IMR-90 (cell line): ENCODE measurements around the gene IL21R. TPM values are rescaled to one million over a fixed set of nuclear protein-coding genes. Genes with fewer than 3 reads are reported as not detected.

Experiments used
- ATAC-seq: fragments of 200-7000 bp; cut with Tn5 transposase; 2 replicates; pipeline ENCODE4 v1.9.1; 2020; ENCODE audit warnings: low read depth, mild to moderate bottlenecking, moderate library complexity
- BruUV-seq: library from RNA; stranded (reverse); fragments of 400-500 nt; replicated peaks from 2 replicates; lab custom pipeline; 2021; lab: Mats Ljungman, UMichigan
- CTCF ChIA-PET: fragments of 300-600 bp; formaldehyde crosslinking; extraction: SDS; loops from one replicate; lab custom pipeline; 2021; ENCODE audit warnings: antibody characterized with exemption; lab: Yijun Ruan, JAX
- POLR2A ChIA-PET: fragments of 300-600 bp; sonication (Branson Sonifier 250); formaldehyde crosslinking; loops from one replicate; lab custom pipeline; 2022; ENCODE audit warnings: antibody characterized with exemption; ENCODE audit not compliant: unreplicated experiment; lab: Charles Lee
- DNase-seq: peaks from one replicate; pipeline ENCODE4 v3.0.0; 2013
- H2AFZ ChIP-seq: replicated peaks from 2 replicates; pipeline ENCODE3; 2013; ENCODE audit warnings: low read length, mild to moderate bottlenecking; ENCODE audit not compliant: poor library complexity
- H2AK5ac ChIP-seq: 2 replicates; pipeline ENCODE4 v1.6.1; 2013; ENCODE audit warnings: low read depth, low read length, inconsistent platforms
- H2AK9ac ChIP-seq: replicated peaks from 2 replicates; pipeline ENCODE3; 2013; ENCODE audit warnings: mild to moderate bottlenecking, low read depth, low read length, moderate library complexity; ENCODE audit not compliant: poor library complexity
- H2BK120ac ChIP-seq: 2 replicates; pipeline ENCODE4 v1.6.1; 2013; ENCODE audit warnings: low read depth, low read length, inconsistent platforms
- H2BK15ac ChIP-seq: 3 replicates; pipeline ENCODE4 v1.6.1; 2013; ENCODE audit warnings: low read depth, low read length, inconsistent platforms
- H2BK20ac ChIP-seq: 2 replicates; pipeline ENCODE4 v1.6.1; 2013; ENCODE audit warnings: low read depth, mild to moderate bottlenecking, inconsistent platforms, low read length, moderate library complexity
- H2BK5ac ChIP-seq: 2 replicates; pipeline ENCODE4 v1.6.1; 2013; ENCODE audit warnings: mild to moderate bottlenecking, low read depth, low read length, inconsistent platforms; ENCODE audit not compliant: poor library complexity, severe bottlenecking
- H3K14ac ChIP-seq: replicated peaks from 2 replicates; pipeline ENCODE4 v1.6.1; 2013; ENCODE audit warnings: low read depth, low read length, inconsistent platforms
- H3K18ac ChIP-seq: 2 replicates; pipeline ENCODE4 v1.6.1; 2013; ENCODE audit warnings: low read depth, low read length, control low read depth
- H3K23ac ChIP-seq: 2 replicates; pipeline ENCODE4 v1.6.1; 2013; ENCODE audit warnings: low read depth, low read length, inconsistent platforms
- H3K27ac ChIP-seq: 2 replicates; pipeline ENCODE4 v1.5.1; 2013; ENCODE audit warnings: mild to moderate bottlenecking, control low read depth, low read length; ENCODE audit not compliant: insufficient read depth
- H3K27me3 ChIP-seq: 2 replicates; pipeline ENCODE4 v1.6.1; 2013; ENCODE audit warnings: low read length; ENCODE audit not compliant: control insufficient read depth, insufficient read depth
- H3K36me3 ChIP-seq: 2 replicates; pipeline ENCODE4 v1.6.1; 2013; ENCODE audit warnings: low read length, mixed read lengths; ENCODE audit not compliant: control insufficient read depth, insufficient read depth
- H3K4ac ChIP-seq: 2 replicates; pipeline ENCODE4 v1.6.1; 2013; ENCODE audit warnings: low read depth, low read length, inconsistent platforms
- H3K4me1 ChIP-seq: 2 replicates; pipeline ENCODE4 v1.6.1; 2013; ENCODE audit warnings: low read length, mixed read lengths; ENCODE audit not compliant: control insufficient read depth, insufficient read depth
- H3K4me2 ChIP-seq: 2 replicates; pipeline ENCODE4 v1.6.1; 2013; ENCODE audit warnings: low read depth, mild to moderate bottlenecking, control low read depth, low read length, moderate library complexity
- H3K4me3 ChIP-seq: 2 replicates; pipeline ENCODE4 v1.5.1; 2013; ENCODE audit warnings: low read depth, mild to moderate bottlenecking, control low read depth, low read length, moderate library complexity; ENCODE audit not compliant: insufficient read depth
- H3K56ac ChIP-seq: 2 replicates; pipeline ENCODE4 v1.6.1; 2013; ENCODE audit warnings: low read length, inconsistent platforms; ENCODE audit not compliant: insufficient read depth; ENCODE audit errors: extremely low read depth
- H3K79me1 ChIP-seq, 2 experiments: 2 replicates each; pipeline ENCODE4 v1.6.1; 2013; ENCODE audit warnings: low read length in 2 of 2, inconsistent platforms in 1 of 2, low read depth in 1 of 2
- H3K9ac ChIP-seq: 2 replicates; pipeline ENCODE4 v1.6.1; 2013; ENCODE audit warnings: low read depth, low read length, control low read depth
- H3K9me1 ChIP-seq: 2 replicates; pipeline ENCODE4 v1.6.1; 2013; ENCODE audit warnings: low read length, inconsistent platforms; ENCODE audit not compliant: insufficient read depth
- H3K9me3 ChIP-seq: 2 replicates; pipeline ENCODE4 v1.6.1; 2013; ENCODE audit warnings: low read length; ENCODE audit not compliant: control insufficient read depth, insufficient read depth
- H4K20me1 ChIP-seq: 2 replicates; pipeline ENCODE4 v1.6.1; 2013; ENCODE audit warnings: low read length, inconsistent platforms; ENCODE audit not compliant: insufficient read depth
- H4K5ac ChIP-seq: 2 replicates; pipeline ENCODE4 v1.6.1; 2013; ENCODE audit warnings: mild to moderate bottlenecking, low read depth, low read length, control low read depth
- H4K8ac ChIP-seq, 2 experiments: 2 replicates each; pipeline ENCODE4 v1.6.1; 2013; ENCODE audit warnings: low read depth in 2 of 2, low read length in 2 of 2, control low read depth in 1 of 2, inconsistent platforms in 1 of 2
- H4K91ac ChIP-seq: 2 replicates; pipeline ENCODE4 v1.6.1; 2013; ENCODE audit warnings: low read depth, low read length, inconsistent platforms; ENCODE audit not compliant: insufficient read depth
- BHLHE40 ChIP-seq: fragments of 150-350 bp; IDR thresholded peaks from 2 replicates; pipeline ENCODE4 v1.6.1; 2016; ENCODE audit warnings: mild to moderate bottlenecking, low read depth, low read length
- CEBPB ChIP-seq: IDR thresholded peaks from 2 replicates; pipeline ENCODE4 v1.6.1; 2012; ENCODE audit warnings: low read depth, low read length, improper control_type of control experiment
- CHD1 ChIP-seq: IDR thresholded peaks from 2 replicates; pipeline ENCODE4 v1.6.1; 2012; ENCODE audit warnings: low read depth, low read length, improper control_type of control experiment
- CTCF ChIP-seq: conservative IDR thresholded peaks from 2 replicates; pipeline ENCODE4 v1.5.1; 2012; ENCODE audit warnings: mild to moderate bottlenecking, low read depth, low read length, improper control_type of control experiment
- ELK1 ChIP-seq: fragments of 150-350 bp; IDR thresholded peaks from 2 replicates; pipeline ENCODE4 v1.6.1; 2016; ENCODE audit warnings: low read depth, mild to moderate bottlenecking, low read length, moderate library complexity, borderline replicate concordance
- FOS ChIP-seq: fragments of 150-350 bp; IDR thresholded peaks from 2 replicates; pipeline ENCODE4 v1.6.1; 2016; ENCODE audit warnings: low read depth, low read length
- MAFK ChIP-seq: IDR thresholded peaks from 2 replicates; pipeline ENCODE4 v1.6.1; 2012; ENCODE audit warnings: low read depth, low read length, improper control_type of control experiment
- MAZ ChIP-seq: IDR thresholded peaks from 2 replicates; pipeline ENCODE4 v1.6.1; 2012; ENCODE audit warnings: low read depth, mild to moderate bottlenecking, low read length, improper control_type of control experiment, moderate library complexity, borderline replicate concordance
- MXI1 ChIP-seq: IDR thresholded peaks from 2 replicates; pipeline ENCODE4 v1.6.1; 2012; ENCODE audit warnings: low read depth, mild to moderate bottlenecking, low read length, moderate library complexity, borderline replicate concordance
- NFE2L2 ChIP-seq: fragments of 150-350 bp; IDR thresholded peaks from 2 replicates; pipeline ENCODE4 v1.6.1; 2016; ENCODE audit warnings: low read depth, mild to moderate bottlenecking, low read length
- POLR2A ChIP-seq: IDR thresholded peaks from 2 replicates; pipeline ENCODE4 v1.6.1; 2012; ENCODE audit warnings: mild to moderate bottlenecking, low read depth, low read length
- RAD21 ChIP-seq: IDR thresholded peaks from 2 replicates; pipeline ENCODE4 v1.6.1; 2012; ENCODE audit warnings: low read length, improper control_type of control experiment
- RCOR1 ChIP-seq: IDR thresholded peaks from 2 replicates; pipeline ENCODE4 v1.6.1; 2012; ENCODE audit warnings: mild to moderate bottlenecking, low read length, improper control_type of control experiment; ENCODE audit not compliant: insufficient replicate concordance
- RFX5 ChIP-seq: IDR thresholded peaks from 2 replicates; pipeline ENCODE4 v1.8.0; 2012; ENCODE audit warnings: low read depth, mild to moderate bottlenecking, low read length, moderate library complexity
- SMC3 ChIP-seq: fragments of 150-350 bp; IDR thresholded peaks from 2 replicates; pipeline ENCODE4 v1.6.1; 2016; ENCODE audit warnings: low read depth, mild to moderate bottlenecking, antibody characterized with exemption, low read length, moderate library complexity
- USF2 ChIP-seq: fragments of 150-350 bp; IDR thresholded peaks from 2 replicates; pipeline ENCODE4 v1.6.1; 2017; ENCODE audit warnings: mild to moderate bottlenecking, antibody characterized with exemption, low read length, low read depth
- WGBS, 2 experiments: methylation state at CpG; one replicate each; pipeline versions ENCODE4 v1.1.5 to v1.1.7; 2013; ENCODE audit warnings: missing lambda C conversion rate in 2 of 2; ENCODE audit not compliant: insufficient read length in 1 of 2; ENCODE audit errors: extremely low coverage in 2 of 2; 5-methylcytosine and 5-hydroxymethylcytosine counted together
- dilution Hi-C: fragments of 300-500 bp; cut with HindIII; formaldehyde crosslinking; loops from one replicate; pipeline ENCODE4 v1.14.3; 2018; ENCODE audit warnings: low sequenced_read_pairs; ENCODE audit not compliant: unreplicated experiment
- in situ Hi-C: fragments of 300-500 bp; cut with MboI; formaldehyde crosslinking; loops from 3 replicates; pipeline ENCODE4 v1.14.3; 2019; ENCODE audit warnings: low sequenced_read_pairs, inconsistent platforms, mixed read lengths
- intact Hi-C: fragments of 100-400 bp; cut with micrococcal nuclease; formaldehyde crosslinking; loops from 2 replicates; pipeline ENCODE4 v1.10.0; 2022
- polyA plus RNA-seq, 3 experiments: library from polyadenylated mRNA; depleted of rRNA; stranded (reverse); fragments of >200 nt; gene quantifications; 2 replicates each; pipeline ENCODE4 v1.2.3, GENCODE V29; 2012; ENCODE audit warnings: low replicate concordance in 1 of 3
- total RNA-seq: library from RNA; depleted of rRNA; stranded (reverse); fragments of >200 nt; gene quantifications from 2 replicates; pipeline ENCODE4 v1.2.3, GENCODE V29; 2012

Gene IL21R
- total and polyA plus RNA-seq, 2 of the 4 experiments (the other 2 are of a cell fraction) = 0.72 to 0.97 TPM

GRCh38 chr16:27356794-27357193 is 45.2 kb upstream of the IL21R start:
- intact Hi-C loops = no loop called here
- Histone ChIP-seq H3K27ac (no peak overlapping the region), H3K9me3 (peaks cover 4% of the 10 kb centered on the region), H2AK5ac (no peak overlapping the region), H3K14ac (no peak overlapping the region), H2BK5ac (no peak overlapping the region), H3K36me3 (peaks cover 77% of the 10 kb centered on the region), H3K4me2 (no peak overlapping the region), H4K5ac (no peak overlapping the region), H4K91ac (no peak overlapping the region), H2AK9ac (no peak overlapping the region), H3K4ac (no peak overlapping the region), H3K27me3 (no peaks in the 10 kb centered on the region), H3K4me3 (no peak overlapping the region), H3K9ac (no peak overlapping the region), H3K9me1 (peaks cover 4% of the 10 kb centered on the region; the same call in 1 of the 2 replicates), H2AFZ (no peak overlapping the region), H4K8ac (no peak overlapping the region), H3K79me1 (peaks cover 9 to 50% of the 10 kb centered on the region in 2 experiments), H3K4me1 (no peaks in the 10 kb centered on the region), H3K18ac (no peak overlapping the region), H2BK20ac (no peak overlapping the region), H4K20me1 (no peaks in the 10 kb centered on the region; the same call in 1 of the 2 replicates), H2BK120ac (no peak overlapping the region), H2BK15ac (no peak overlapping the region), H3K56ac (no peak overlapping the region), H3K23ac (no peak overlapping the region)
- POLR2A ChIA-PET = no interaction called here
- CTCF ChIA-PET = no interaction called here
- ATAC-seq (no peak), DNase-seq (no peak)
- no TSS peak for BruUV-seq
- in situ Hi-C loops = no loop called here
- dilution Hi-C loops = no loop called here
- TF ChIP-seq USF2 = no peak
- no peak for TF ChIP-seq NFE2L2
- TF ChIP-seq BHLHE40 = no peak
- no peak for TF ChIP-seq CEBPB
- TF ChIP-seq RFX5 = no peak
- no peak for TF ChIP-seq CHD1
- no peak for TF ChIP-seq MAFK
- TF ChIP-seq MXI1 = no peak
- TF ChIP-seq RCOR1 = no peak
- no peak for TF ChIP-seq CTCF
- no peak for TF ChIP-seq RAD21
- no peak for TF ChIP-seq ELK1
- no peak for TF ChIP-seq SMC3
- no peak for TF ChIP-seq POLR2A
- TF ChIP-seq MAZ = no peak
- no peak for TF ChIP-seq FOS
- WGBS, 2 experiments = no CpG with 5 or more reads among the region's 4 CpGs
